ENCODE results near the gene DENR.
"Not testable (repeated sequence)": the region's sequence is repeated elsewhere in the genome, so short reads cannot be mapped to it uniquely, and the experiment has no call there.

- not testable (repeated sequence) for TF ChIP-seq SUZ12 (IDR thresholded peaks at IDR 0.05; ENCODE audit: low read length); CTCF (IDR thresholded peaks at IDR 0.05; ENCODE audit: control extremely low read depth in 1 of 3, insufficient read depth in 1 of 3, low read depth in 1 of 3, low read length in 3 of 3); EZH2 (IDR thresholded peaks at IDR 0.05; ENCODE audit: low read depth, low read length, severe bottlenecking); EP300 (IDR thresholded peaks at IDR 0.05; ENCODE audit: borderline replicate concordance in 1 of 2, low read depth in 2 of 2, low read length in 2 of 2); BACH1 (IDR thresholded peaks at IDR 0.05; ENCODE audit: low read length); SP2 (IDR thresholded peaks at IDR 0.05; ENCODE audit: low read length); POLR2AphosphoS5 (IDR thresholded peaks at IDR 0.05; ENCODE audit: low read depth, low read length)
- TF ChIP-seq, protein P1, sequence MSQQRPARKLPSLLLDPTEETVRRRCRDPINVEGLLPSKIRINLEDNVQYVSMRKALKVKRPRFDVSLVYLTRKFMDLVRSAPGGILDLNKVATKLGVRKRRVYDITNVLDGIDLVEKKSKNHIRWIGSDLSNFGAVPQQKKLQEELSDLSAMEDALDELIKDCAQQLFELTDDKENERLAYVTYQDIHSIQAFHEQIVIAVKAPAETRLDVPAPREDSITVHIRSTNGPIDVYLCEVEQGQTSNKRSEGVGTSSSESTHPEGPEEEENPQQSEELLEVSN (IDR thresholded peaks at IDR 0.05): not testable (repeated sequence)
These were observed 48.8 kb upstream of the DENR start for GRCh38 chr12:122703841-122704240.

Measured in H1 (cell line).